ENCODE data around the gene ADARB1. TPM values are rescaled to one million over a fixed set of nuclear protein-coding genes. Genes with fewer than 3 reads are reported as not detected.
A peak's percentile ranks its signal among the peaks of the same experiment; 100 is the strongest.

The ADARB1 gene
- total and polyA plus RNA-seq, 2 of the 4 experiments (the other 2 are of a cell fraction): 39.8 to 47.3 TPM

DNA sequence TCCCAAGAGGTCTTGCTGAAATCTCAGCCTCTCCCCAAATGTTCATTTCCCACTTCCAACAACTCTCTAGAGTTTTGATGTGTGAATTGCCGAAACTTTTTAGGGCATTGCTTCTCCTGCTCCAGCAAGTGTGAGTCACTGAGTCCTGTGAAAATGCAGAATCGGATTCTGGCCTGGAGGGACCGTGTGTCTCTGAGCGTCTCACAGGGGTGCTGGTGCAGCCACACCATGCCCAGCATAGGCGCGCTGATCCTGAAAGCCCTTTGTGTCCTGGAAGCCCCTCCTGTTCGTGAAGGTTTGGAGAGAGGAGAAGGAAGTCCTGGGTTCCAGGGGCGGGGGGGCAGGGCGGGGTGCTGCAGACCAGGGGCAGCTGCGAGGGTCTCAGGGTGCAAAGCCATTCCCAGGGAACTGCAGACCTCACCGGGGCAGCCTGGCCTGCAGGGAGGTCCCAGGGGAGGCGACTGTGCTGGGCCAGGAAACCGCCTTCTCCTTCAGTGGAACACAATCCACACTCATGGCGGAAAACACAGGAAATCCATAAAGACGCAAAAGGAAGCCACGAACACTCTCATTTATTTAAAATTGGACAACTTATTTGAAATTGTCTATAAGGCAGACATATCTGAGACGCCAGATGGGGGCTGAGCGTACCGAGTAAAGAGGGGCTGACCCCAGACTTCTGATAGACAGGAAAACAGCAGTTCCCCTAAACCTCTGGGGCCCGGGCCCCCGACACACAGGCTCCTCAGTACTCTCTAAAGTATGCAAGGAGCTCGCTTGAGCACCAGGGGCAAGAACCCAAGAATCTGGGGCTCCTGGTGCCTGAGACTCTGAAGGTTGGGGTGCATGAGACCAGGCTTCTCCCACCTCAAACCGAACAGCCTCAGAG is 43.5 kb upstream of the ADARB1 start:
- Histone ChIP-seq H3K56ac (ENCODE audit: extremely low read depth, insufficient read depth, low read length) (no peak overlapping the region), H4K8ac (ENCODE audit: low read depth in 2 of 2, low read length in 2 of 2) (no peak overlapping the region), H3K4ac (ENCODE audit: low read depth, low read length) (no peak overlapping the region), H2AK5ac (ENCODE audit: low read depth, low read length) (peak overlapping the region; percentile 38; the same call in 1 of the 2 replicates), H4K91ac (ENCODE audit: insufficient read depth, low read depth, low read length) (no peak overlapping the region), H3K14ac (replicated peaks; ENCODE audit: low read depth, low read length) (0 out of 2 replicates have a peak overlapping the region, but pooled peaks have one; percentile 11), H4K5ac (ENCODE audit: low read depth, low read length) (no peak overlapping the region), H3K9me3 (ENCODE audit: control insufficient read depth, insufficient read depth, low read length) (no peaks in the 10 kb centered on the region), H3K23ac (ENCODE audit: low read depth, low read length) (no peak overlapping the region), H3K27ac (ENCODE audit: insufficient read depth, low read length) (no peak overlapping the region), H3K18ac (ENCODE audit: low read depth, low read length) (no peak overlapping the region), H2BK120ac (ENCODE audit: low read depth, low read length) (no peak overlapping the region), H3K9ac (ENCODE audit: low read depth, low read length) (no peak overlapping the region), H3K4me1 (ENCODE audit: control insufficient read depth, insufficient read depth, low read length) (peaks cover 19% of the 10 kb centered on the region), H3K9me1 (ENCODE audit: insufficient read depth, low read length) (peaks cover 5% of the 10 kb centered on the region; the same call in 1 of the 2 replicates), H3K27me3 (ENCODE audit: control insufficient read depth, insufficient read depth, low read length) (no peaks in the 10 kb centered on the region; the same call in 1 of the 2 replicates), H3K4me2 (ENCODE audit: low read depth, low read length) (no peak overlapping the region), H4K20me1 (ENCODE audit: insufficient read depth, low read length) (no peaks in the 10 kb centered on the region), H2BK15ac (ENCODE audit: low read depth, low read length) (peak overlapping the region; percentile 53; the same call in 1 of the 3 replicates), H3K4me3 (ENCODE audit: insufficient read depth, low read depth, low read length) (no peak overlapping the region), H2BK20ac (ENCODE audit: low read depth, low read length) (no peak overlapping the region), H2AFZ (replicated peaks; ENCODE audit: low read length, poor library complexity) (no peak overlapping the region), H2BK5ac (ENCODE audit: low read depth, low read length, poor library complexity, severe bottlenecking) (no peak overlapping the region), H3K79me1 (ENCODE audit: low read depth in 1 of 2, low read length in 2 of 2) (no peaks in the 10 kb centered on the region; a peak in 1 of 4 replicates), H3K36me3 (ENCODE audit: control insufficient read depth, insufficient read depth, low read length) (no peaks in the 10 kb centered on the region), H2AK9ac (replicated peaks; ENCODE audit: low read depth, low read length, poor library complexity) (no peak overlapping the region)
- BruUV-seq (replicated peaks): no TSS peak
- in situ Hi-C loops (cut with MboI; ENCODE audit: low sequenced_read_pairs) (no loop called here), intact Hi-C loops (cut with micrococcal nuclease) (no loop called here), dilution Hi-C loops (cut with HindIII; ENCODE audit: low sequenced_read_pairs, unreplicated experiment) (no loop called here)
- ATAC-seq (ENCODE audit: low read depth): peak; percentile 28; the same call in 1 of the 2 replicates
- WGBS, 2 experiments (ENCODE audit: extremely low coverage in 2 of 2, insufficient read length in 1 of 2): 89% methylated on average over 8 of the region's 23 CpGs; no CpG with 5 or more reads in 1 of the 2 experiments
- ChIA-PET POLR2A (ENCODE audit: unreplicated experiment) (no interaction called here), CTCF (no interaction called here)
- DNase-seq: no peak
- TF ChIP-seq RFX5 (IDR thresholded peaks at IDR 0.05; ENCODE audit: low read depth, low read length): no peak
- TF ChIP-seq POLR2A (IDR thresholded peaks at IDR 0.05; ENCODE audit: low read depth, low read length): no peak
- no peak for TF ChIP-seq BHLHE40 (IDR thresholded peaks at IDR 0.05; ENCODE audit: low read depth, low read length)
- no peak for TF ChIP-seq MAFK (IDR thresholded peaks at IDR 0.05; ENCODE audit: low read depth, low read length)
- TF ChIP-seq, protein P1, sequence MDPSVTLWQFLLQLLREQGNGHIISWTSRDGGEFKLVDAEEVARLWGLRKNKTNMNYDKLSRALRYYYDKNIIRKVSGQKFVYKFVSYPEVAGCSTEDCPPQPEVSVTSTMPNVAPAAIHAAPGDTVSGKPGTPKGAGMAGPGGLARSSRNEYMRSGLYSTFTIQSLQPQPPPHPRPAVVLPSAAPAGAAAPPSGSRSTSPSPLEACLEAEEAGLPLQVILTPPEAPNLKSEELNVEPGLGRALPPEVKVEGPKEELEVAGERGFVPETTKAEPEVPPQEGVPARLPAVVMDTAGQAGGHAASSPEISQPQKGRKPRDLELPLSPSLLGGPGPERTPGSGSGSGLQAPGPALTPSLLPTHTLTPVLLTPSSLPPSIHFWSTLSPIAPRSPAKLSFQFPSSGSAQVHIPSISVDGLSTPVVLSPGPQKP (IDR thresholded peaks at IDR 0.05; ENCODE audit: borderline replicate concordance, low read depth, low read length): no peak
- TF ChIP-seq RCOR1 (IDR thresholded peaks at IDR 0.05; ENCODE audit: insufficient replicate concordance, low read length): no peak
- TF ChIP-seq USF2 (IDR thresholded peaks at IDR 0.05; ENCODE audit: low read depth, low read length): no peak
- TF ChIP-seq MAZ (IDR thresholded peaks at IDR 0.05; ENCODE audit: borderline replicate concordance, low read depth, low read length): no peak
- TF ChIP-seq CEBPB (IDR thresholded peaks at IDR 0.05; ENCODE audit: low read depth, low read length): no peak
- TF ChIP-seq NFE2L2 (IDR thresholded peaks at IDR 0.05; ENCODE audit: low read depth, low read length): no peak
- TF ChIP-seq RAD21 (IDR thresholded peaks at IDR 0.05; ENCODE audit: low read length): no peak
- TF ChIP-seq MXI1 (IDR thresholded peaks at IDR 0.05; ENCODE audit: borderline replicate concordance, low read depth, low read length): no peak
- TF ChIP-seq CHD1 (IDR thresholded peaks at IDR 0.05; ENCODE audit: low read depth, low read length): no peak
- no peak for TF ChIP-seq SMC3 (IDR thresholded peaks at IDR 0.05; ENCODE audit: low read depth, low read length)
- no peak for TF ChIP-seq FOS (IDR thresholded peaks at IDR 0.05; ENCODE audit: low read depth, low read length)

Measured in IMR-90 (cell line).